Measurements from ENCODE around the gene FAM118B.

GRCh38 chr11:126198648-126199047 is 12.9 kb upstream of the FAM118B start:
- no peak for TF ChIP-seq POLR2AphosphoS5 (IDR thresholded peaks at IDR 0.05; ENCODE audit: borderline replicate concordance, low read depth, low read length)
- no peak for TF ChIP-seq EZH2 (IDR thresholded peaks at IDR 0.05)

All from SK-N-MC (cell line).